GM20431 (cell line): Measurements from ENCODE around the gene MYO15A.

Experiments
- in situ Hi-C: fragments of 300-500 bp; cut with MseI, MboI; formaldehyde crosslinking; loops from one replicate; pipeline ENCODE4 v1.15.0; 2020; ENCODE audit warnings: low sequenced_read_pairs; ENCODE audit not compliant: unreplicated experiment

The MYO15A gene

DNA sequence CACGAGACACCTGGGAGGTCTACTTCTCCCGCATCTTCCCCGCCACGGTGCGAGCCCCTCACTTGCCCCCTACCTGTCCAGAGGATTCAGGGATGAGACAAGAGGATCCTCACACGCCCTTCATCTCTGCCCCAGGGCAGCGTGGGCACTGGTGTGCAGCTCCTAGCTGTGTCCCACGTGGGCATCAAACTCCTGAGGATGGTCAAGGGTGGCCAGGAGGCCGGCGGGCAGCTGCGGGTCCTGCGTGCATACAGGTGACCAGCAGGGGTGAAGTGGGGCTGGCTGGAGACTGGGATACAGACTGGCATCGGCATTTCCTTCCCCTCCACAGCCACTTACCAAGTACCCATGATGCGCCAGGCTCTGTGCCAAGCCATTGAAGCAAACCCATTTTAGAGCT is 46.6 kb downstream of the MYO15A start:
- in situ Hi-C loops: no loop called here

DNA sequence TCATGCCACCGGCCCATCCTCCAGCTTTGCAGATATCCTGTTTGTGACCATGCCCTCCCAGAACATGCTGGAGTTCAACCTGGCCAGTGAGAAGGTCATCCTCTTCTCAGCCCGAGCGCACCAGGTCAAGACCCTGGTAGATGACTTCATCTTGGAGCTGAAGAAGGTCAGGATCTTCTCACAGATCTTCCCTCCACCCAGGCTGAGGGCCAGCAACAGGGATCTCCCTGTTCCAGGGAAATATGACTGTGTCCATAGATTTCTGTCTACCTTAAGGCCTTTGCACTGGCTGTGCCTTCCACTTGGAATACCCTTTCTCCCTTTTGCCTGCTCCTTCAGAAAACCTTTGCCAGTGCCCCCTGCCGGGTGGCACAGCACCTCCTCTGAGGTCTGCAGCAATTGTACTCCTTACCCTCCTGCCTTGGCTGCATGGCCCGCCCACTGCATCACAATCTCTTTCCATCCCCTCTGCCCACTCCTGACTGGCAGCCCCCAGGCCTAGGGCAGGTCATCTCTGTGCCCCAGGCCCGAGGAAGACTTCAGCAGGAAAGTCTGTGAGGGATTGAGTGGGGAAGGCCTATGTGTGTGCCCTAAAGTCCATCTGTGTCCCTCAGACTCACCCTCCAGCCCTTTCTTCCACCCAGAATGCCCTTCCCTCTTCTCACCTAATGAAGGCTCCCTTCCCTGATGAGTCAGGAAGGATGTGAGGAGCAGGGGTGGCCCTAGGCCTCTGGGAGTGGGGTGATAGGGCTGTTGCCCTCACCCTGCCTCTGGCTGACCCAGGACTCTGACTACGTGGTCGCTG is 47.8 kb downstream of the MYO15A start:
- in situ Hi-C loops: no loop called here

DNA sequence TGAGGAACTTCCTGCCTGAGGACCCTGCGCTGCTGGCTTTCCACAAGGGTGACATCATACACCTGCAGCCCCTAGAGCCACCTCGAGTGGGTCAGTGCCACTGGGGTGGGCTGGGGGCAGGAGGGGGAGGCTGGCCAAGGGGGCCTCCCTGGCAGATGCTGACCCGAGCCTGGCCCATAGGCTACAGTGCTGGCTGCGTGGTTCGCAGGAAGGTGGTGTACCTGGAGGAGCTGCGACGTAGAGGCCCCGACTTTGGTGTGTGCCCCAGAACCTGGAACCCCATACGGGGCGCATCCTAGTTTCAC is 48.4 kb downstream of the MYO15A start:
- in situ Hi-C loops: no loop called here

DNA sequence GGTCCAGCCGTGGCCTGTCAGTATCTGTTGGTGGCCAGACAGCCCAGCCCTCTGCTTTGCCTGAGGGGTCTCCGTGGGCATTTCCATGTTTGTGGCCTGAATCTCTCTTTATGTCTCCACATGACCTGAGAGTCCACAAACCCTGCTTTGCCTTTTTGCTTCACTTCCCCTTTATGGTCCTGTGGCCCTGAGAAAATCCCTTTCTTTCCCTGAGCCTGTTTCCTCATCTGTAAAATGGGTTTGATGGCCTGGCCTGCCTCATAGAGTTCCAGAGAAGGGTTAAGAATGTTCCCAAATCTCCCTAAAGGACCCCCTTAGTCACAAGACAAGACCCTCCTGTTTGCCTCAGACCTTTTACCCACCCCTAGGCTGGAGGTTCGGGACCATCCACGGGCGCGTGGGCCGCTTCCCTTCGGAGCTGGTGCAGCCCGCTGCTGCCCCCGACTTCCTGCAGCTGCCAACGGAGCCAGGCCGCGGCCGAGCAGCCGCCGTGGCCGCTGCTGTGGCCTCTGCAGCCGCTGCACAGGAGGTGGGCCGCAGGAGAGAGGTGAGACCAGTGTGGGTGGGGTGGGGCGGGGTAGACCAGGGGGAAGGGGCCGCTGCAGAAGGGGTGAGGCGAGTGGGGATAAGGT is 48.9 kb downstream of the MYO15A start:
- in situ Hi-C loops: no loop called here

DNA sequence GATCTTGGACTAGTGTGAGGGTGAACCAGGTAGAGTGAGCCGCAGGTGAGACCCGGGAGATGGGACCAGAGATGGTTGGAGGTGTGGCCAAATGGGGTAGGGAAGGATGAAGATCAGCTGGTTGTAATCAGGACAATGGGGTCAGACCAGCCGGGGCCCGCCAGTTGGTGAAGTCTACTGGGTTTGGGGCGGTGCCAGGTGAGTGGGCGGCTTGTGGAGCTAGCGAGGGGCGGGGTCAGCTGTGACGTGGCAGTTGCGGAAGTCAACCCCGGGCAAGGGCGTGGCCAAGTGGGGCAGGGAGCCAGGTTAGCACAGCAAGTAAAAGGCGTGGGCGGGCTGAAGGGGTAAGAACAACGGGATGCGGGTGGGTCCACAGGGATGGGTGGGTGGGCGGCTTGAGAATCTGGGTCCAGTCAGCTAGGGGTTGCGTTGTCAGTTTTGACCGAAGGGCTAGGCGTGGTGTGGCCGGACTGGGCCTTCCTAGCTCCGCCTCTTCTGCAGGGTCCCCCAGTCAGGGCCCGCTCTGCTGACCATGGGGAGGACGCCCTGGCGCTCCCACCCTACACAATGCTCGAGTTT is 49.6 kb downstream of the MYO15A start:
- in situ Hi-C loops: no loop called here

DNA sequence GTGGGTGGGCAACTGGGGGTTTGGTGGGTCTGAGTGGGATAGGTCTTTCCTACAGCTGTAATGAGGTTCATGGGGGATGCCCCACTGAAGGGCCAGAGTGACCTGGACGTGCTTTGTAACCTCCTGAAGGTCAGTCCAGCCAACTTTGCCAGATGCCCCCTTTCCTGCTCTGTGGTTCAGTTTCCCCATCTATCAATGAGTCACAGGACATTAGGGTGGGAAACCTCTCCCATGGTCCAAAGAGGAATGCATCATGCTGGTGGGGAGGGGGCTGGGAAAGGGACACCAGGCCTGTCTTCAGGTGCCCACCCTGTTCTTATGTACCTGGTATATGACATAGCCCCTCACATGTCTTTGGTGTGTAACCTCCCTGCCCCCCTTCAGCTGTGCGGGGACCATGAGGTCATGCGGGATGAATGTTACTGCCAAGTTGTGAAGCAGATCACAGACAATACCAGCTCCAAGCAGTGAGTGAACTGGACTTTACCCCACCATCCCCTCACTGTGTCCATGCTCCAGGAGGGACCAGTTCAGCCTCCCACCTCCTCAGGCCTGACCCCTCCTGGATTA is 51.1 kb downstream of the MYO15A start:
- in situ Hi-C loops: no loop called here

DNA sequence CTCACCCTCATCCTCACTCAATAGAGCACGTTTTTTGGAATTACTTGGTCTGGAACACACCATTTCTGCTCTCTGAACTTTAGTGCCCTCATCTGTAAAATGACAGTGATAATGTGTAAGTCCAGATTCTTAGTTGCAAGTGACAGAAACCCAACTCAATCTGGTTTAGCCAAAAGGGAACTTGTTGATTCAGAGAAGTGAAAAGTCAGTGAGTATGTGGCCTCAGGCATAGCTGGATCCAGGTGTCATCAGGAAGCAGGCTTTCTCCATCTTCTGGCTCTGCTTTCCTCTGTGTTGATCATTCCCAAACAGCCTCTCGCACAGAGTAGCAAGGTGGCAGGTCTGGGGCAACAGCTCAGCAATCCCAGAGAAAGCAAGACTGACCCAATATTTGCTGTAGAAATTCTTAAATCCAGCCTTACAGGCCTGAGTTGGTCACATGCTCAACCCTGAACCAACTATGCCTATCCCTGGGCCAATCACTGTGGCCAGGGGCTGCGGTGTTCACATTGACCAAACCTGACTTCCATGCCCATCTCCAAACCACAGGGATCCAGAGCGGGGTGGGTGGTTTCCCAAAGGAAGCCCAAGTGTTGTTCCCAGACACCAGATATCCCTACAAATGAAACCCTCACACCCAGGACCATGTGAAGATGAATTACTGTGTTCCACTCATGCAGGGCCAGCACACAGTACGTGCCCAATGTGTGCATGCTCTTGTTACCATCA is 51.7 kb downstream of the MYO15A start:
- in situ Hi-C loops: no loop called here

DNA sequence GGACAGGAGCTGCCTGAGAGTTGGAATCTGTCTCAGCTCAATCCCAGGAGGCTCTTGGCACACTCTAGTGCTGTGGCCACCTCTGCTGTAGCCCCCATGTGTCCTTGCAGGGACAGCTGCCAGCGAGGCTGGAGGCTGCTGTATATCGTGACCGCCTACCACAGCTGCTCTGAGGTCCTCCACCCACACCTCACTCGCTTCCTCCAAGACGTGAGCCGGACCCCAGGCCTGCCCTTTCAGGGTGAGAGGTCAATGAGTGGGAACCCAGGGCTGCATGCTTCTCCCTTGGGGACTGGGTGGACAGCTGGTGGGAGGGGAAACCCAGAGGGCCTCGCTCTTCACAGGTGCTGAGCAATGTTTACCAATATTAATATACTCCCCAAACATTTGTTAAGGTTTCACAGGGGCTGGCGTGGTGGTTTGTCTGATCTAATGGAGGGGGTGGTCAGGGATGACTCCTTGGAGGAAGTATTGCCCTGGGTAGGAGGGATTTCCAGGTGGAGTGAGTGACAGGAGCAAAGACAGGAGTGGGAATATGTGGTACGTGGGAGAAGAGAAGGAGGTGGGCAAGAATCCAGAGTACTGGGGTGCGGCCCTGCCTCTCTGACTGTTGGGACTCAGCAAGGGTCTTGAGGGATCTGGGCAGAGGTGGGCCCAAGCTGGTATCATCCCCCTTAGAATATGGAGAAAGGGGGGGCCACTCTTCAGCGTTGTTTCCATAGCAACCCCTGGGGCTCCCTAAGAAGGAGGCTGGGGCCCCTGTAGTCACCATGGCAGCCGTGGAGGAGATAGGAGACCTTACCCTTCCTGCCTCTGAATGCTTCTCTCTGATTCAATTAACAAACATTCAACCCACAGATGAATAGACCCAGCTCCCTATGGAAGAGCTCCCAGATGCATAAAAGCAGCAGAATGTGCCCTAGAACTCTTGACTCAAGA is 52.9 kb downstream of the MYO15A start:
- in situ Hi-C loops: no loop called here

DNA sequence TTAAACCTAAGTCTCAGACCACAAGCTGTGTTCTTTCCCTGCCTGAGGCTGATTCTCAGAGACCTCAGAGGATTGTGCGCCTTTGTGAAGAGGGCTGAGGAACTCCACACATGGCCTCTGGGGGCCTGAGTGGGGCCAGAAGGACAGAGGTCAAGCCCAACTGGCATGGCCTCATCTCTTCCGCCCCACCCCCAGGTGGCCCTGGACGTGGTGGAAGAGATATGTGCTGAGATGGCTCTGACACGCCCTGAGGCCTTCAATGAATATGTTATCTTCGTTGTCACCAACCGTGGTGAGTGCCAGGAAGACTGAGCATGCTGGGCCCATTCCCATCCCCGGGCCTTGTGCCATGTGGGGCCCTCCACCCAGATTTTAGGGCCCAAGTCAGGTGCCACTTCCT is 55.0 kb downstream of the MYO15A start:
- in situ Hi-C loops: no loop called here

DNA sequence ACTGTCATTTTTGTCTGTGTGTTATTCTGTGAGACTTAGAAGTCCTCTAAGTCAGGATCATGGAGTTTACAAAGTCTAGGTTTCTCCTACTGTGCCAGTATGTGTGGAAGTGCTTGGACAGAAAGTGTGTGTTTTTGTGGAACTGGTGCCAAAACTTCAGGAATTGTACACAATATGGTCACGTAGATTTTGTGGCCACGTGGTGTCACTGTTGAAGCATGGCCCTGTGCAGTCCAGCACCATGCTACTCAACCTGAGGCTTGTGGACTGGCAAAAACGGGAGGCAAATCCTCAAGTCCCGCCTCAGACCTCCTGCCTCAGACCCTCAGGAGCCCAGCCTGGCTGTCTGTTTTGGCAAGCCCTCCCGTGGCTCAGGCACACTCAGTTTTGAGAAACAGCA is 58.3 kb downstream of the MYO15A start:
- in situ Hi-C loops: no loop called here

DNA sequence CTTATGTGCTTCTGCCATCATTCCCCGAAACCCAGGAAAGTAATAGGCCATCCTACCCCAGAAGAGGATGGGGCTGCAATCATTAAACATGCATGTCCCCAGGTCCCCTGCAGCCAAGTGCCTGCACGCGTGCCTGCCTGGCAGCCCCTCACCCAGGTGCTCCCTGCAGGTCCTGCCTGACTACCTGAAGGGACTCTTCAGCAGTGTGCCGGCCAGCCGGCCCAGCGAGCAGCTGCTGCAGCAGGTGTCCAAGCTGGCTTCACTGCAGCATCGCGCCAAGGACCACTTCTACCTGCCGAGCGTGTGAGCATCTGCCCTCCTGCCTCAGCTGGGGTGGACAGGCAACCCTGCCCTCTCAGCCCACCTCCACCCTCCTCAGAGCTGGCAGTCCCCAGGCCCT is 58.9 kb downstream of the MYO15A start:
- in situ Hi-C loops: no loop called here

DNA sequence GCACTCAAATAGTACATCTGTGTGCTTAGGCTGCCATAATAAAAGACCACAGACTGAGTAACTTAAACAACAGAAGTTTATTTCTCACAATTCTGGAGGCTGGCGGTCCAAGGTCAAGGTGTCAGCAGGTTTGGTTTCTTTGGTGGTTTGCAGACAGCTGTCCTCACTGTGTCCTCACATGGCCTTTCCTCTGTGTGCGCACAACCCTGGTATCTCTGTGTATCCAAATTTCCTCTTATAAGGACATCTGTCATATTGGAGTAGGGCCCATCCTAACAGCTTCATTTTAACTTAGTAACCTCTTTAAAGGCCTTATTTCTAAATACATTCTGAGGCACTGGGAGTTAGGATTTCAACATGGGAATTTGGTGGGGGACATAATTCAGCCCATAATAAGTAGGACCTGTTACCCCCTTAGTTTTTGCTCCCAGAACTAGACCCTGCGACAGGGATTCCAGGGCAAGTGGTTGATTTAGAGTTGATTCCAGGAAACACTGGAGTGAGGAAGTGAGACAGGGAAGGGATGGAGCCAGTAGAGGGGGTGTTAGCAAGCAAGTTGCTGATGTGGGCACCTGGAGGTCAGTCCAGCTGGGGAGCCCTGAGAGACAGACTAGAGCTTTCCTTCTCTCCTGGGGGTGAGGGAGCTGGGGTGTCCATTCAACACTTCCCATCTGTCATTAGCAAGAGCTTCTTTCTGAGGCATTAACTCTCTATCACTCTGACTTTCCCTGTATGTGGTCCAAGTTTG is 64.1 kb downstream of the MYO15A start:
- in situ Hi-C loops: no loop called here

DNA sequence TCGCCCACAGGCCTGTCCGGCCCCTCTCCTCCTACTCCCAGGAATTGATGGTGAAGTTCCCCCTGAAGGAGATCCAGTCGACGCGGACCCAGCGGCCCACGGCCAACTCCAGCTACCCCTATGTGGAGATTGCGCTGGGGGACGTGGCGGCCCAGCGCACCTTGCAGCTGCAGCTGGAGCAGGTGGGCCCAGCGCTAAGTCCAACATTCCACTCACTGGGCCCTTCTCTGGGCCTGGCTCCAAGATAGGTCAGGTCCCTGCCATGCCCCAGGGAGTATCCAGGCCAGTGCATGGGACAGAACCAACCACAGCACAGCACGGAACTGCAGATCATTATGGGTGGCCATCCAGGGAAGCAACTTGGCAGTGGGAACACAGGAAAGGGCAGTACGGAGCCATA is 65.2 kb downstream of the MYO15A start:
- in situ Hi-C loops: no loop called here

DNA sequence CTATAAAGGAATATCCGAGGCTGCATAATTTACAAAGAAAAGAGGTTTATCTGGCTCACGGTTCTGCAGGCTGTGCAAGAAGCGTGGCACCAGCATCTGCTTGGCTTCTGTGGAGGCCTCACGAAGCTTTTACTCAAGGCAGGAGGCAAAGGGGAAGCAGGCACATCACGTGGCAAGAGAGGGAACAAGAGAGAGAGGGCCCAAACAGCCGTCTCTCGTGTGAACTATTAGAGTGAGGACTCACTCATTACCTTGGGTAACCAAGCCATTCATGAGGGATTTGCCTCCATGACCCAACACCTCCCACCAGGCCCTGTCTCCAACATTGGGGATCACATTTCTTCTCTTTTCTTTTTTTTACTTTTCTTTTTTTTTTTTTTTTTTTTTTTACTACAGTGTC is 67.6 kb downstream of the MYO15A start:
- in situ Hi-C loops: no loop called here

DNA sequence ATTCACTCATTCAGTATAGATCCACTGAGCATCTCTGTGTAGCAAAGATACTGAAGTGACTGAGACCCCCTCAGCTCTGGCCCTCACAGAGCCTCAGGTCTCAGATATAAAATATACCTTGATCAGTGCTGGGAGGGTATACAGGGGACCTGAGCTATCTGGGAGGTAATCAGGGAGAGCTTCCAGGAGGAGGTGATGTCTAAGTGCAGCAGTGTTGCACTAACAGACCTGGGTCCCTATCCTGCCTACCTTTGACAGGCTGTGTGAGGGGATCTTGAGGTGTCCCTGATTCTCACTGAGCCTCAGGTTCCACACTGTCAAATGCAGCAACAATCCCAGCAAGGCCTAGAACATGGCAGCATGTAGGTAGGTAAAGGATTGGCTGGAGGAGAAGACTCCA is 68.6 kb downstream of the MYO15A start:
- in situ Hi-C loops: no loop called here

DNA sequence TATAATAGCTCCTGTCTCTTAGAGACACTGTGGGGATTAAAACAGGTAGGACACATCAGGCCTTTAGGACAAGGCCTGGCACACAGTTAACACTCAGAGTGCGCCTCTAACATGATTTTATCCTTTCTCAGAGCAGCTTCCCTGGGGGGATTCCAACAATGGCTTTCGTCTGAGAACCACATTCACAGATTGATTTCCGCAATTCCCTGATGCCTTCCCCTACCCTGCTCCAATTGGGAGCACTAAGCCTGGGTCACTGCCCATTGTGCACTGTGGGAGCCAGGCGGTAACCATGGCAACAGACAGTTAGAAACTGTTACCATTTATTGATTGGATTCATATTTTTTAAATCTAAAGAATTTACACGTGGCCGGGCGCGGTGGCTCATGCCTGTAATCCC is 69.2 kb downstream of the MYO15A start:
- in situ Hi-C loops: no loop called here

DNA sequence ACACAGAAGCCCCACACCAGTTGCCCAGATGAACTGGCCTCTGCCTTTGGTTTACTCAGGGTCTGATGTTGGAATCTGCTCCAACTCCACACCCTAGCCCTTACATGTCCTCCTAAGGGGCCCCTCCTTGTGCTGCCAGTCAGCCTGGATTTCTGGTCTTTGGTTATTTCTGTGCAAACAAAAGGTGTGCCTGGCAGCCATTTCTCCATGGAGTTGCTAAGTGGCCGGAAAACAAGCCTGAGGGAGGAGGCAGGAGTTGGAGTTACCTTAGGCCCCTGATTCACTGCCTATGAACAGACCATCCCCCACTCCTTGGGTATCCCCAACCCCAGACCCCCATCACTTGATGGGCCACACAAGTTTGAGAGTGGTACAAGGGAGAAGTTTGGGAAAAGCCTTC is 70.6 kb downstream of the MYO15A start:
- in situ Hi-C loops: no loop called here

DNA sequence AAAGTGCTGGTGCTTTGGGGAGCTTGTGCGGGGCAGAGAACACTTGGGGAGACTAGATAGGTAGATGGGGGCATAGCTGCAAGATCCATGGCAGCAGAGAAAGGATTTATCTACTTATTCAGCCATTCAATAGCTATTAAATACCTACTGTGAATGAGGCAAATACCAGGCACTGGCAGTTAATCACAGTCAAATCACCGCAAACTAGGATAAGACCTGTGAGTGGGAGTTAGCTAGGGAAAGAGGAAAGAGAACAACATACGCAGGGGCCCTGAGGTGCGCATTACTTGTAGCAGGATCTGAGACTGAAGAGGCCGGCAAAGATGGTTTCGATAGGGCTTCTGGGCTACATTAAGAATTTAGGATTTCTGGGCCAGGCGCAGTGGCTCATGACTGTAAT is 71.2 kb downstream of the MYO15A start:
- in situ Hi-C loops: no loop called here

DNA sequence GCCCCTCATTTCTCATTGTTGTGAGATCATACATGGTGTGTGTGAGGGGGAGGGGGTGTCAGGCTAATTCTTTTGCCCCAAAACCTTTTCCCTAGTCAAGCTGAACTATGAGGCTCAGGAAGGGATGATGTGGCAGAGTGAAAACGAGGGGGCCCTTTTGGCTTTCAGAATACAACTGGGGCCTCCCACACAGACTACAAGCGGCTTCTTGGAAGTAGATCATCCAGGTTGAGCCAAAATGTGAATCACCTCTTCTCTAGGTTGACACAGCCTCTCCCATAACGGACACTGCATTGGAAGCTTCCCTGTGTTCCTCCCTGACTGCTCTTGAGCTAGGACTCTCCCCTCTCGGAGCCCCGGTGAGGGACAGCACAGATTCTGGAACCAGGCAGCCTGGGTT is 72.8 kb downstream of the MYO15A start:
- in situ Hi-C loops: no loop called here
